ENCODE results near the gene ZDHHC19.

GRCh38 chr3:196184881-196185280, 26.3 kb downstream of the ZDHHC19 start:
- TF ChIP-seq CTCF (IDR thresholded peaks at IDR 0.05; ENCODE audit: low read length), result no peak
- TF ChIP-seq EZH2 (IDR thresholded peaks at IDR 0.05; ENCODE audit: borderline replicate concordance, low read length), result no peak

All from OCI-LY1 (cell line).